Measurements from ENCODE around the gene GJB5. TPM values are rescaled to one million over a fixed set of nuclear protein-coding genes. Genes with fewer than 3 reads are reported as not detected.

GJB5 gene
- total RNA-seq, 1 experiment from 2014 or later, result not detected

- TF ChIP-seq, protein P1, sequence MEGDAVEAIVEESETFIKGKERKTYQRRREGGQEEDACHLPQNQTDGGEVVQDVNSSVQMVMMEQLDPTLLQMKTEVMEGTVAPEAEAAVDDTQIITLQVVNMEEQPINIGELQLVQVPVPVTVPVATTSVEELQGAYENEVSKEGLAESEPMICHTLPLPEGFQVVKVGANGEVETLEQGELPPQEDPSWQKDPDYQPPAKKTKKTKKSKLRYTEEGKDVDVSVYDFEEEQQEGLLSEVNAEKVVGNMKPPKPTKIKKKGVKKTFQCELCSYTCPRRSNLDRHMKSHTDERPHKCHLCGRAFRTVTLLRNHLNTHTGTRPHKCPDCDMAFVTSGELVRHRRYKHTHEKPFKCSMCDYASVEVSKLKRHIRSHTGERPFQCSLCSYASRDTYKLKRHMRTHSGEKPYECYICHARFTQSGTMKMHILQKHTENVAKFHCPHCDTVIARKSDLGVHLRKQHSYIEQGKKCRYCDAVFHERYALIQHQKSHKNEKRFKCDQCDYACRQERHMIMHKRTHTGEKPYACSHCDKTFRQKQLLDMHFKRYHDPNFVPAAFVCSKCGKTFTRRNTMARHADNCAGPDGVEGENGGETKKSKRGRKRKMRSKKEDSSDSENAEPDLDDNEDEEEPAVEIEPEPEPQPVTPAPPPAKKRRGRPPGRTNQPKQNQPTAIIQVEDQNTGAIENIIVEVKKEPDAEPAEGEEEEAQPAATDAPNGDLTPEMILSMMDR (IDR thresholded peaks at IDR 0.05; ENCODE audit: insufficient read depth in 1 of 2, low read depth in 1 of 2, low read length in 1 of 2, severe bottlenecking in 1 of 2, unreplicated experiment in 1 of 2), result no peak
- BruUV-seq (replicated peaks), result no TSS peak
- Mint-ChIP-seq H3K36me3 (ENCODE audit: insufficient read depth, unreplicated experiment) (no peaks in the 10 kb centered on the region), H3K4me1 (ENCODE audit: low read depth, unreplicated experiment) (peaks cover 10% of the 10 kb centered on the region), H3K27me3 (ENCODE audit: insufficient read depth, unreplicated experiment) (no peaks in the 10 kb centered on the region), H3K4me3 (ENCODE audit: unreplicated experiment) (no peak overlapping the region), H3K27ac (ENCODE audit: unreplicated experiment) (no peak overlapping the region), H3K9me3 (ENCODE audit: unreplicated experiment) (no peaks in the 10 kb centered on the region)
- no peak for DNase-seq
- CTCF ChIA-PET, result no interaction called here
- no peak overlapping the region for H3K4me3 ChIP-seq (ENCODE audit: low read depth, low read length)
- no peaks in the 10 kb centered on the region for H3K27me3 ChIP-seq (replicated peaks; ENCODE audit: control insufficient read depth, insufficient read depth, low read length)
- POLR2A ChIA-PET, result no interaction called here
- H3K4me1 ChIP-seq, result peaks cover 10% of the 10 kb centered on the region
- intact Hi-C loops (cut with micrococcal nuclease; ENCODE audit: unreplicated experiment), result loop anchor here (5.0 kb wide), 3 partner anchors 92 to 627 kb away; no protein-coding TSS in a partner anchor
- no peaks in the 10 kb centered on the region for H3K9me3 ChIP-seq
- H3K36me3 ChIP-seq (ENCODE audit: control insufficient read depth, insufficient read depth, low read length), result no peaks in the 10 kb centered on the region
These were observed 15.2 kb upstream of the GJB5 start for GRCh38 chr1:34739613-34740012.

GRCh38 chr1:34740161-34740868 is 14.5 kb upstream of the GJB5 start:
- H3K36me3 ChIP-seq (ENCODE audit: control insufficient read depth, insufficient read depth, low read length), result no peaks in the 10 kb centered on the region
- Mint-ChIP-seq H3K9me3 (ENCODE audit: unreplicated experiment) (no peaks in the 10 kb centered on the region), H3K27me3 (ENCODE audit: insufficient read depth, unreplicated experiment) (no peaks in the 10 kb centered on the region), H3K27ac (ENCODE audit: unreplicated experiment) (no peak overlapping the region), H3K4me1 (ENCODE audit: low read depth, unreplicated experiment) (peaks cover 10% of the 10 kb centered on the region), H3K4me3 (ENCODE audit: unreplicated experiment) (no peak overlapping the region), H3K36me3 (ENCODE audit: insufficient read depth, unreplicated experiment) (no peaks in the 10 kb centered on the region)
- TF ChIP-seq, protein P1 (IDR thresholded peaks at IDR 0.05; ENCODE audit: insufficient read depth in 1 of 2, low read depth in 1 of 2, low read length in 1 of 2, severe bottlenecking in 1 of 2, unreplicated experiment in 1 of 2), result no peak
- H3K9me3 ChIP-seq, result no peaks in the 10 kb centered on the region
- POLR2A ChIA-PET, result no interaction called here
- no peak for DNase-seq
- no TSS peak for BruUV-seq (replicated peaks)
- intact Hi-C loops (cut with micrococcal nuclease; ENCODE audit: unreplicated experiment), result loop anchor here (5.0 kb wide), 3 partner anchors 93 to 628 kb away; no protein-coding TSS in a partner anchor
- H3K4me3 ChIP-seq (ENCODE audit: low read depth, low read length), result no peak overlapping the region
- H3K27me3 ChIP-seq (replicated peaks; ENCODE audit: control insufficient read depth, insufficient read depth, low read length), result no peaks in the 10 kb centered on the region
- CTCF ChIA-PET, result no interaction called here
- H3K4me1 ChIP-seq, result peaks cover 10% of the 10 kb centered on the region

GRCh38 chr1:34742667-34743270 is 12.1 kb upstream of the GJB5 start:
- H3K36me3 Mint-ChIP-seq (ENCODE audit: insufficient read depth, unreplicated experiment), result no peaks in the 10 kb centered on the region
- Histone ChIP-seq H3K27me3 (replicated peaks; ENCODE audit: control insufficient read depth, insufficient read depth, low read length) (no peaks in the 10 kb centered on the region), H3K4me3 (ENCODE audit: low read depth, low read length) (peak overlapping the region; percentile 16; the same call in 1 of the 2 replicates), H3K4me1 (peaks cover 10% of the 10 kb centered on the region), H3K9me3 (no peaks in the 10 kb centered on the region), H3K36me3 (ENCODE audit: control insufficient read depth, insufficient read depth, low read length) (no peaks in the 10 kb centered on the region)
- CTCF ChIA-PET, result interaction anchor here (1.0 to 1.7 kb wide), 11 partner anchors 8 to 1110 kb away, joined by 3 to 13 read pairs (median 3); no protein-coding TSS in a partner anchor
- H3K9me3 Mint-ChIP-seq (ENCODE audit: unreplicated experiment), result no peaks in the 10 kb centered on the region
- peak; percentile 80 to 89 for DNase-seq
- no TSS peak for BruUV-seq (replicated peaks)
- no peak overlapping the region for H3K27ac Mint-ChIP-seq (ENCODE audit: unreplicated experiment)
- intact Hi-C loops (cut with micrococcal nuclease; ENCODE audit: unreplicated experiment), result loop anchor here (2.0 to 5.0 kb wide), 4 partner anchors 62 to 630 kb away; no protein-coding TSS in a partner anchor
- H3K27me3 Mint-ChIP-seq (ENCODE audit: insufficient read depth, unreplicated experiment), result no peaks in the 10 kb centered on the region
- H3K4me3 Mint-ChIP-seq (ENCODE audit: unreplicated experiment), result peak overlapping the region; percentile 57
- H3K4me1 Mint-ChIP-seq (ENCODE audit: low read depth, unreplicated experiment), result peaks cover 10% of the 10 kb centered on the region
- TF ChIP-seq, protein P1 (IDR thresholded peaks at IDR 0.05; ENCODE audit: insufficient read depth in 1 of 2, low read depth in 1 of 2, low read length in 1 of 2, severe bottlenecking in 1 of 2, unreplicated experiment in 1 of 2), result peak; percentile 78 to 86
- POLR2A ChIA-PET, result no interaction called here

Data from Caco-2 (cell line).